Calu3 (cell line): ENCODE measurements around the gene LYZL6. TPM values are rescaled to one million over a fixed set of nuclear protein-coding genes. Genes with fewer than 3 reads are reported as not detected.
"Not testable (repeated sequence)": the region's sequence is repeated elsewhere in the genome, so short reads cannot be mapped to it uniquely, and the experiment has no call there.

ENCODE experiments used
- BruUV-seq: library from RNA; stranded (reverse); fragments of 400-500 nt; replicated peaks from 2 replicates; lab custom pipeline; 2021; lab: Mats Ljungman, UMichigan
- CTCF ChIA-PET: fragments of 300-600 bp; sonication (Branson Sonifier 250); formaldehyde crosslinking; loops from one replicate; lab custom pipeline; 2022; ENCODE audit warnings: antibody characterized with exemption; lab: Charles Lee
- DNase-seq: peaks from one replicate; pipeline ENCODE4 v3.0.0; 2022
- H3K27ac Mint-ChIP-seq: one replicate; pipeline ENCODE4 v1.8.0; 2022; ENCODE audit warnings: mixed read lengths; ENCODE audit not compliant: unreplicated experiment
- H3K27me3 Mint-ChIP-seq: one replicate; pipeline ENCODE4 v1.8.0; 2022; ENCODE audit warnings: mixed read lengths; ENCODE audit not compliant: unreplicated experiment
- H3K36me3 Mint-ChIP-seq: one replicate; pipeline ENCODE4 v1.8.0; 2022; ENCODE audit warnings: mild to moderate bottlenecking, moderate library complexity, mixed read lengths; ENCODE audit not compliant: insufficient read depth, unreplicated experiment
- H3K4me1 Mint-ChIP-seq: one replicate; pipeline ENCODE4 v1.8.0; 2022; ENCODE audit warnings: mild to moderate bottlenecking, low read depth, mixed read lengths; ENCODE audit not compliant: unreplicated experiment
- H3K4me3 Mint-ChIP-seq: one replicate; pipeline ENCODE4 v1.8.0; 2022; ENCODE audit warnings: mild to moderate bottlenecking, low read depth, moderate library complexity, mixed read lengths; ENCODE audit not compliant: unreplicated experiment
- H3K9me3 Mint-ChIP-seq: one replicate; pipeline ENCODE4 v1.8.0; 2022; ENCODE audit warnings: low read depth, mixed read lengths; ENCODE audit not compliant: unreplicated experiment
- intact Hi-C: fragments of 100-400 bp; cut with micrococcal nuclease; formaldehyde crosslinking; loops from one replicate; pipeline ENCODE4 v1.10.0; 2022; ENCODE audit not compliant: unreplicated experiment
- total RNA-seq: library from RNA; stranded (reverse); gene quantifications from 2 replicates; pipeline ENCODE4 v1.2.3, GENCODE V29; 2022
- TF ChIP-seq, protein P1 (sequence below): fragments of 200-600 bp; IDR thresholded peaks from one replicate; pipeline ENCODE4 v1.8.0; 2022; ENCODE audit warnings: antibody characterized with exemption; ENCODE audit not compliant: unreplicated experiment

The LYZL6 gene
- total RNA-seq, 1 experiment from 2014 or later = not detected

DNA sequence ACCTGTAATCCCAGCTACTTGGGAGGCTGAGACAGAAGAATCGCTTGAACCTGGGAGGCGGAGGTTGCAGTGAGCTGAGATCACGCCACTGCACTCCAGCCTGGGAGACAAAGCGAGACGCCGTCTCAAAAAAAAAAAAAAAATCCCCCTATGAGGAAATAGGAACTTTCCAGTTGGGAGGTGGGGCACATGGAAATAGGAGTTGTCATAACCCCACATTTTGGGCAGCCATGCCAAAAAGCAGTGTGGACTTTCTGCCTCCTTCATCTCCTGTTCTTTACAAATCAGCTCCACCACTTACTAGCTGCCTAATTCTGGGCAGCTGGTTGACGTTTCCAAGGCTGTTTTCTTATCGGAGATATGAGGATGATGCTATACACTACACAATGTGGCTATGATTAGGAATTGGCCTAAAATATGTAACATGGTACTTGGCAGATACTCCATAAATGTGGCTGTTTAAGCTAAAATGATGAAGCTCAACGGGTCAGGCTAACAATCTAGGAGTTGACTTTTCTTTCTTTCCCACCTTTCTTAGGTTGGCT lies 41.8 kb downstream of the LYZL6 start:
- peaks cover 32% of the 10 kb centered on the region for H3K4me1 Mint-ChIP-seq
- no peak overlapping the region for H3K4me3 Mint-ChIP-seq
- H3K27me3 Mint-ChIP-seq = peaks cover 7% of the 10 kb centered on the region
- no peak overlapping the region for H3K27ac Mint-ChIP-seq
- BruUV-seq = no TSS peak
- H3K36me3 Mint-ChIP-seq = no peaks in the 10 kb centered on the region
- no peaks in the 10 kb centered on the region for H3K9me3 Mint-ChIP-seq
- TF ChIP-seq, protein P1, sequence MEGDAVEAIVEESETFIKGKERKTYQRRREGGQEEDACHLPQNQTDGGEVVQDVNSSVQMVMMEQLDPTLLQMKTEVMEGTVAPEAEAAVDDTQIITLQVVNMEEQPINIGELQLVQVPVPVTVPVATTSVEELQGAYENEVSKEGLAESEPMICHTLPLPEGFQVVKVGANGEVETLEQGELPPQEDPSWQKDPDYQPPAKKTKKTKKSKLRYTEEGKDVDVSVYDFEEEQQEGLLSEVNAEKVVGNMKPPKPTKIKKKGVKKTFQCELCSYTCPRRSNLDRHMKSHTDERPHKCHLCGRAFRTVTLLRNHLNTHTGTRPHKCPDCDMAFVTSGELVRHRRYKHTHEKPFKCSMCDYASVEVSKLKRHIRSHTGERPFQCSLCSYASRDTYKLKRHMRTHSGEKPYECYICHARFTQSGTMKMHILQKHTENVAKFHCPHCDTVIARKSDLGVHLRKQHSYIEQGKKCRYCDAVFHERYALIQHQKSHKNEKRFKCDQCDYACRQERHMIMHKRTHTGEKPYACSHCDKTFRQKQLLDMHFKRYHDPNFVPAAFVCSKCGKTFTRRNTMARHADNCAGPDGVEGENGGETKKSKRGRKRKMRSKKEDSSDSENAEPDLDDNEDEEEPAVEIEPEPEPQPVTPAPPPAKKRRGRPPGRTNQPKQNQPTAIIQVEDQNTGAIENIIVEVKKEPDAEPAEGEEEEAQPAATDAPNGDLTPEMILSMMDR = no peak
- DNase-seq = no peak
- CTCF ChIA-PET = interaction anchor here (0.6 to 0.7 kb wide), 2 partner anchors 54 to 683 kb away, joined by 3 read pairs; no protein-coding TSS in a partner anchor
- intact Hi-C loops = no loop called here

DNA sequence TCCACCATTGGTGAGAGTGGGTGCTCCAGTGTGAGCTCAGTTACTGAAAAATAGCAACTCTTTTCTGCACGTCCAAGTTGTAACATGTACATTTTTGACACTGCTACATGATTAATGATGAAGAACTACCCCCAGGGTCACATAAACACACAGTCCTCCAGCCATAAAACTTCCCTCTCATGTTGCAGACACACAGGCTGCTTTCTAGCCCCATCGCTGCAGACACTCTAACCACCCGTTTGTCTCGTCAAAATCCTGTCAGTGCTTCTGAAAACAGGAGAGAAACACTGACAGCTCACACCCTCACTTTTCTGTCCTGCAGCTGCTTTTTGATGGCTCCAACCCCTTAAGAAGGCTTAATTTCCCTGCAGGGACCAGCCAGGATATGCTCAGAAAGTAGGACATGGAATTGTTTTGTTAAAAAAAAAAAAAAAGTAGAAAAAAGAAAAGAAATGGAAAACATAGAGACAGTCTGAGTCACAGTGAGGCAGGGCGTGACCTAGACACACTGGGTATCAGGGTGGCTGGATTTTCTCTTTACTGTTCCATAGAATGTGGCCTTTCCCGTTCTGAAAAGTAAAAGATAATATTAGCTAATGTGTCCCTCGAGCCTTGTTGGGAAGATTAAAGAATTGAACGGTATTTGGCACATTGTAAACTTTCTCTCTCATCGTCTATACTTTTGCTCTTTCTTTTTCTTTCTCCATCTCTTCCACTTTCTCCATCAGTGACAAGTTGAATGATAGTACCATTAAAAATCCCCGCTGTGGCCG lies 42.6 kb downstream of the LYZL6 start:
- DNase-seq = no peak
- CTCF ChIA-PET = interaction anchor here (0.6 to 0.7 kb wide), 2 partner anchors 9 to 55 kb away, joined by 3 read pairs; no protein-coding TSS in a partner anchor
- TF ChIP-seq, protein P1 = no peak
- Mint-ChIP-seq H3K4me1 (peaks cover 32% of the 10 kb centered on the region), H3K36me3 (no peaks in the 10 kb centered on the region), H3K27me3 (peaks cover 7% of the 10 kb centered on the region), H3K9me3 (no peaks in the 10 kb centered on the region), H3K4me3 (no peak overlapping the region), H3K27ac (no peak overlapping the region)
- intact Hi-C loops = no loop called here
- BruUV-seq = no TSS peak

DNA sequence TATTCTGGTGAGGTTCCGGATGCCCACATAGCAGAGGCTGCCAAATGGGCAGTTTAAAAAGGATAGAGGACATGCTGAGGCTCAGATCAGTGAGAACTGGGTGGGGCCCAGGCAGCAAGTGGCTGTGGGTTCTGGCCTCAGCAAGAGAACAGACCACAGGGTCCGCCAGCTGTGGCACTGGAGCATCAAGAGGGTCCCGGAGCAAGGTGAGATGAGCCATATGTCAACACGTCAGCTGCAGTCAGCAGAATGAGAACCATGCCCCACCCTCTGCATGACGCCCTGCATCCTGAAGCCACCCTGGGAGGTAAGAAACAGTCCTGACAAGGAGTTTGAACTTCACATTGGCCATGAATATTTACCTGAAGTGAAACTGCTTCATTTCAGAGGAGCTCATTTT lies 43.2 kb downstream of the LYZL6 start:
- no TSS peak for BruUV-seq
- Mint-ChIP-seq H3K36me3 (no peaks in the 10 kb centered on the region), H3K4me1 (peaks cover 32% of the 10 kb centered on the region), H3K4me3 (no peak overlapping the region), H3K27me3 (peaks cover 7% of the 10 kb centered on the region), H3K9me3 (no peaks in the 10 kb centered on the region), H3K27ac (no peak overlapping the region)
- TF ChIP-seq, protein P1 = no peak
- intact Hi-C loops = no loop called here
- no peak for DNase-seq
- CTCF ChIA-PET = interaction anchor here (0.7 kb wide), 1 partner anchor 9 kb away, joined by 3 read pairs; no protein-coding TSS in a partner anchor

DNA sequence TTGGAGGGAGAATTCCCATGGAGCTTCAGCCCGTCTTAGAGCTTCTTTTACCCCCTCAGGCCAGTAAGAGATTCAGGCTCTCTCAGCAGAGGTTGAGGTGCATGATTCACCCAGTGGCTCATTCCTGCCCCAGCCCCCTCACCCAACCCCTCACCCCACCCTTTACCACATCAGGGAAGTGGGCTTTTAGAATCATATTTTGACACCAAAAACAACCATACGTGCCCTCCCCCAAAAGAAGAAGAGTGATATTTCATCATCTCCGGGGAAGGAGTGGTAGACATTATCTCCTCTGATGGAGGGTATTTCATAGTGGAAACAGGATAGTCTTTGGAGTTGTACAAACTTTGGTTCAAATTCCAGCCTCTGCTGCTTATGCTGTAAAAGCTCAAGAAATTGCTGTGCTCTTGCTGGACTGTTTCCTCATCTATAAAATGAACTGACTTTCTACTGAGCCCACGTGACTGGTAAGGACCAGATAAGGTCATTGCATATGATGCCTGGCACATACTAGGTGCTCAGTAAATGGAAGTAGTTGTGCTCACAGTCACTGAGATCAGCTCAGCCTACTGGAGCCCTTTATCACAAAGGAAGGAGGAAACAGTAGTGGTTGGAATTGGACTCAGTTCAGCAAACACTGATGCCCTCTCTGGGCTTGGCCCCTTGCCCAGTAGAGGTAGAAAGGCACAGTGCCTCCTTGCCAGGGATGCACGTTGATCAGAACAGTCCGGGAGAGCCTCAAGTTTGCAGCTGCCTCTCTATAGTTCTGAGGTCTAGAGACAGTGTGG lies 45.0 kb downstream of the LYZL6 start:
- H3K4me1 Mint-ChIP-seq = peaks cover 32% of the 10 kb centered on the region
- H3K9me3 Mint-ChIP-seq = no peaks in the 10 kb centered on the region
- no peak overlapping the region for H3K4me3 Mint-ChIP-seq
- peak; percentile 66 for DNase-seq
- intact Hi-C loops = no loop called here
- no TSS peak for BruUV-seq
- TF ChIP-seq, protein P1 = no peak
- H3K27ac Mint-ChIP-seq = no peak overlapping the region
- no peaks in the 10 kb centered on the region for H3K36me3 Mint-ChIP-seq
- CTCF ChIA-PET = interaction anchor here (0.8 kb wide), 1 partner anchor 9 kb away, joined by 4 read pairs; no protein-coding TSS in a partner anchor
- peaks cover 7% of the 10 kb centered on the region for H3K27me3 Mint-ChIP-seq

DNA sequence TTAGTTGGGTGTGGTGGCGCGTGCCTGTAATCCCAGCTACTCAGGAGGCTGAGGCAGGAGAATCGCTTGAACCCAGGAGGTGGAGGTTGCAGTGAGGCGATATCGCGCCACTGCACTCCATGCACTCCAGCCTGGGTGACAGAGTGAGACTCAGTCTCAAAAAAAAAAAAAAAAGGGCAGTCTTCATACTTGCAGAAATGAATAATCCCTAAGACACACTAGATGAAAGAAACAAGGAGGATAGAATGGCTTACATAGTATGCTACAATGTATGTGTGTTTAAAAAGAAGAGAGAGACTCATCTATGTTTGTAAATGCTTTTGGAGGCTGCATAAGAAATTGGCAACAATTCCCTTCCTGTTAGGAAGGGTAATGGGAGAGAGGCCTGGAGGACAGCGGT lies 45.7 kb downstream of the LYZL6 start:
- H3K36me3 Mint-ChIP-seq, H3K4me3 Mint-ChIP-seq, H3K9me3 Mint-ChIP-seq, intact Hi-C loops, BruUV-seq, H3K27me3 Mint-ChIP-seq, DNase-seq, H3K27ac Mint-ChIP-seq, CTCF ChIA-PET: not testable (repeated sequence)
- H3K4me1 Mint-ChIP-seq = peaks cover 32% of the 10 kb centered on the region
